NOMO-1 (cell line): Measurements from ENCODE around the gene TBXT.

Experiments used
- DNase-seq, 2 experiments: peaks; one replicate each; lab custom pipeline; 2025; ENCODE audit not compliant: unreplicated experiment in 2 of 2; lab: John Stamatoyannopoulos, UW

TBXT gene

DNA sequence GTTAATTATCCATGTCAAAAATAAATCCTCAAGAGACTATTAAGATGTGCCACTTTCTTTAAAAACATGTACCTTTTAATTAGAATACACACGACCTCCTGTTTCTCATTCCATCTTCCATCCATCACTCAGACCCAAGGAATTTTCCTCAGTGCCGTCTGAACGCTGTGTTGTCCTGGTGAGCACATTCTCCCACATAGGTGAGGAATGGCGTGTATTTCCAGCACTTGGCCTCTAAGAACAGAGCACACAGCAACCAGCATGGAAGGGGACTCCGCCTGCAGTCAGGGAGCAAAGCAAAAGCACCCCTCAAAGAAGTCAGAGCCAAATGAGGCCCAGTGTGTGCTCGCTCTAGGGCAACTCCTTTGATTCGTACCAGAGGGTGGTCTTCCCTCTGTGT lies 45.9 kb downstream of the TBXT start:
- no peak for DNase-seq

DNA sequence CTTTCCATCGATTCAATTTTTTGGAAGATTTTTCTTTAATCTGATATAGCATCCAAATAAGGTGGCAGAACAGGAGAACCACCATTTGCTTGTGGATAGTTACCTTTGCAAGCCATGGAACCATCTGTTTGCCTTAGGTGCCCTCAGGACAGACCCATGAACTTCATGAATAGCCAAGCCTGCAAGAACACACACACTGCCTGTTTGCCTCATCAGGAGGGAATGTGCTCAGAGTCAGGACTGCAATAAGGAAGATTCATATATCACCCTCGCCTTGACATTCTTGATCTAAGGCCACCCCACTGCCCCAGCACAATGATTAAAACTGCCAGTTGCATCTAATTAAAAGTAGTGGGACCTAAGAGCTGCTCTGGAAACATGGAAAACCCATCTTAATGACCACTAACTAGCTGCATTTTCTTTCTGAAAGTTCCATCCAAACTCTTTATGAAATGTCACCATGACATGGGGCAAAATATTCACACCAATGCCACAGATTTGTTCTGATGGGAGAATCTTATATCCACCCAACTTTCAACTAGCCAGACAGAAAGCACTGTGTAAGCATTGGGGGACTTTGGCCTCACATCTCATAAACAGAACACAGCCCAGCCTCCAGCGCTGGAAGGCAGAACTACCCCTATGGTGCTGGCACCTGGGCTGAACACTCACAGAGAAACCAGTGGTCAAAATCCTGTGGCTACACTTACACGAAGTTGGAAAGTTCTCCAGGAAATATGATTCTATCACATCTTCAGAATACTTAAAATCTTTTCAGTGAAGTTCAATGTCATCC lies 48.3 kb downstream of the TBXT start:
- no peak for DNase-seq

DNA sequence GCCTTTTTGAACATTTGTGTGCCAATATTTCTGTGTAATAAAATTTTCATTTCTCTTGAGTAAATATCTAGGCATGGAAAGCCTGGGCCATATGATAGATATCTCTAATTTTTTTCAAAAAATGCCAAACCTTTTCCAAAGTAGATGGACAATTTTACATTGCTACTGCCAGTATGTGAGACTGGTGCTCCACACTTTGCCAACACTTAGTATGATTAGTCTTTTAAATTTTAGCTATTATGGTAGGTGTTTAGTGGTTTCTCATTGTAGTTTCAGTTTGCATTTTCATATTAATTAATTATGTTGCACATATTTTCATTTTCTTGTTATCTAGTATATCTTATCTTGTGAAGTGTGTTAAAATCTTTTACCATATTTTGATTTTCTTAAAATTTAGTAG lies 52.0 kb downstream of the TBXT start:
- DNase-seq: no peak

DNA sequence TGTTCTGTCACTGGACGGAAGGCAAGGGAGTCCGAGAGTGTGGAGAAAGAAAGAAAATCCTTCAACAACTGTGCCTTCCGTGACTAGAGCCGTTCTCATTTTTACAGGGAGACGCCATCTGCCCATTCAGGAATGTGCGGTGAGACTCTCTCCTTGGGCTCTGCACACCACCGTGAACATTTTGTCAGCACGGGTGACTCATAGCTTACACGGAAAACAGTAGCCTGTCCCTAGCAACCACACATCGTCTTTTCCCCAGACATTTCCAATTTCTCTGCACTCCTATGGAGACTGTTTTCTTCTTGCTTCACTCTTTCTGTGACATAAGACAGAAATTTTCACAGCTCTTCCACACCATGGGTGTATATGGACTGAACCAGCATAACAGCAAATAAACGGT lies 55.1 kb downstream of the TBXT start:
- DNase-seq: no peak

DNA sequence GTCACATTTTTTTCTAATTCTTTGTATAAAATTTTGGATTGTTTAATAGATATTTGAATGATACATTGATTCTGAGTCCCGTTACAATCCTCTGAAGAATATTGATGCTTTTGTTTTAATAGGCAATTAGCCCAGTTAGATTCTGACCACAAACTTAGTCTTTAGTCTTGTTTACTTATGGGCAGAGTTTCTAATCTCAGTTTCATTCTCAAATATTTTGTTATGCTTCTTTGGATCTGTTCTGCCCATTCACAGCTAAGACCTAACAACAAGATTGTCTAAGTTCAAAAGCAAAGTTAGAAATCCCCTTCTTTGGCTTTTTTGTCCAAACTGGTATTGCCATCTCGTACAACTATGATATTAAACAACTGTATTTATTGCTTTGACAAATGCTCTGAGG lies 58.0 kb downstream of the TBXT start:
- DNase-seq: no peak
